Karpas-422 (cell line): ENCODE measurements around the gene MEG3. TPM values are rescaled to one million over a fixed set of nuclear protein-coding genes. Genes with fewer than 3 reads are reported as not detected.

Experiments used
- DNase-seq: peaks from one replicate; pipeline ENCODE4 v3.0.0-alpha.2; 2015
- H2AFZ ChIP-seq: fragments of 200-600 bp; sonication (generic); 2 replicates; pipeline ENCODE4 v1.6.1; 2014; ENCODE audit warnings: antibody characterized with exemption, low read length, mixed read lengths
- H3K27ac ChIP-seq: fragments of 200-600 bp; sonication (generic); 2 replicates; pipeline ENCODE4 v1.5.1; 2014; ENCODE audit warnings: mild to moderate bottlenecking, low read length, moderate library complexity
- H3K27me3 ChIP-seq: fragments of 200-600 bp; sonication (generic); 2 replicates; pipeline ENCODE4 v1.6.1; 2014; ENCODE audit warnings: low read length, mixed read lengths
- H3K36me3 ChIP-seq: fragments of 200-600 bp; sonication (generic); 2 replicates; pipeline ENCODE4 v1.6.1; 2014; ENCODE audit warnings: low read length, mixed read lengths; ENCODE audit not compliant: insufficient read depth
- H3K4me1 ChIP-seq: fragments of 200-600 bp; sonication (generic); 2 replicates; pipeline ENCODE4 v1.6.1; 2014; ENCODE audit warnings: mild to moderate bottlenecking, low read length, mixed read lengths
- H3K4me2 ChIP-seq: fragments of 200-600 bp; sonication (generic); 2 replicates; pipeline ENCODE4 v1.6.1; 2014; ENCODE audit warnings: low read length, low read depth, mild to moderate bottlenecking; ENCODE audit not compliant: poor library complexity, severe bottlenecking
- H3K4me3 ChIP-seq: fragments of 200-600 bp; sonication (generic); 2 replicates; pipeline ENCODE4 v1.5.1; 2014; ENCODE audit warnings: mild to moderate bottlenecking, antibody characterized with exemption, low read length, mixed read lengths
- H3K79me2 ChIP-seq: fragments of 200-600 bp; sonication (generic); 2 replicates; pipeline ENCODE4 v1.6.1; 2014; ENCODE audit warnings: mild to moderate bottlenecking, low read length, mixed read lengths
- H3K9ac ChIP-seq: fragments of 200-600 bp; sonication (generic); 2 replicates; pipeline ENCODE4 v1.6.0; 2014; ENCODE audit warnings: low read length
- H3K9me2 ChIP-seq: fragments of 200-600 bp; sonication (generic), shearing (Covaris generic); replicated peaks from 2 replicates; pipeline ENCODE4 v1.6.0; 2014; ENCODE audit warnings: mild to moderate bottlenecking, low read length, moderate library complexity; ENCODE audit not compliant: insufficient read depth
- H3K9me3 ChIP-seq: fragments of 300-700, 200-600 bp; sonication (generic); 2 replicates; pipeline ENCODE4 v1.6.1; 2014; ENCODE audit warnings: low read length, mixed read lengths
- H4K20me1 ChIP-seq: fragments of 200-600 bp; sonication (generic); 2 replicates; pipeline ENCODE4 v1.6.1; 2014; ENCODE audit warnings: mild to moderate bottlenecking, antibody characterized with exemption, low read length, low read depth; ENCODE audit not compliant: insufficient read depth
- total RNA-seq: library from RNA; depleted of rRNA; stranded (reverse); fragments of >200 nt; shearing (Covaris generic); gene quantifications from 2 replicates; pipeline ENCODE4 v1.2.3, GENCODE V29; 2014; ENCODE audit warnings: low replicate concordance

Gene MEG3
- total RNA-seq, 1 experiment from 2014 or later = not detected

DNA sequence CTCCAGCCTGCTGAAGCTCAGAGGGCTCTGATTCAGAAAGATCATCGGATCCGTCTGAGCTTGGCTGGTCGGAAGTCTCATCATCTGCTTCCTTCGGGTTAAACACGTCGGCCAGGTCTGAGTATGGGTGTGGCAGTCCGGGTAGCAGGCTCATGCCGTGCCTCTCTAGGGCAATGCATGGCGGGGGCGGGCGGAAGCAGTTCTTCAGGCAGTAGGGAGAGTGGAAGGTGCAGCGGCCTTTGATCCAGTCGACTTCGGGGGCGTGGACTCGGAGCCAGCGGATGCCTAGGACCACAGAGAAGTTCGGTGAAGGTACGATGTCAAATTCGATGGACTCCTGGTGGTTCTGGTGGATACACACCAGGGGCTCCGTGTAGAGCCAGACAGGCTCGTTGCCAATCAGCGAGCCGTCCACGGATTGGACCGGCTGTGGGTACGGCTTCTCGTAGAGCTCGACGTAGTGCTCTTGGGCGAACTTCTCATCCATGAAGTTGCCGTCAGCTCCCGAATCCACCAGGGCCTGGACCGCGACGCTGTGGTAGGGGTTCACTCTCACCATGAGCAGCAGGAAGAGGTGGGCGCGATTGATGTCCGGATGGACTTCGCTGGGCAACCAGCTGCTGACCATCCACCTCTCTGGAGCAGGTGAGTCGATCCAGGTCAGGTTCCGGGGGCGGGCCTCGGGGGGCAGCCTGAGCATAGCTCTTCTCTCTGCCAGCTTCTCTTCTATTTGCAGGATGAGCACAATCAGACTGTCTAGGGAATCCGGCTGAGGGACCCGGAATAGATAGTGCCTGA lies 57.3 kb downstream of the MEG3 start:
- no peak overlapping the region for H3K4me2 ChIP-seq
- H3K9me2 ChIP-seq = no peaks in the 10 kb centered on the region
- no peaks in the 10 kb centered on the region for H3K79me2 ChIP-seq
- no peaks in the 10 kb centered on the region for H3K36me3 ChIP-seq
- no peak overlapping the region for H3K4me3 ChIP-seq
- no peaks in the 10 kb centered on the region for H4K20me1 ChIP-seq
- H3K27ac ChIP-seq = no peak overlapping the region
- no peak overlapping the region for H2AFZ ChIP-seq
- no peaks in the 10 kb centered on the region for H3K4me1 ChIP-seq
- no peaks in the 10 kb centered on the region for H3K27me3 ChIP-seq
- no peak overlapping the region for H3K9ac ChIP-seq
- no peak for DNase-seq
- no peaks in the 10 kb centered on the region for H3K9me3 ChIP-seq

DNA sequence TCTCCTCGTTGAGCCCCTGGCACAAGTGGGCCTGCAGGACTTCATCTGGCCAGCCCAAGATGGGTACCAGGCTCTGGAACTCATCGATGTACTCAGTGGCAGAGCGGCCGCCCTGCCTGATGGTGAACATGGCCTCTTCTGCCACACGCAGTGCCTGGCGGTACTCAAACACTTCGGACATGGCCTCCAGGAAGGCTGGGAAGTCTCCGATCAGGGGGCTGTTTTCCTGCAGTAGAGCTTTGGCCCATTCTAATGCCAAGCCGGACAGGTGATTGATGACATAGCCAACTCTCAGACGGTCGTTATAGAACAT lies 57.8 kb downstream of the MEG3 start:
- Histone ChIP-seq H3K4me3 (no peak overlapping the region), H3K4me2 (no peak overlapping the region), H3K9me2 (no peaks in the 10 kb centered on the region), H2AFZ (no peak overlapping the region), H3K36me3 (no peaks in the 10 kb centered on the region), H3K9ac (no peak overlapping the region), H3K4me1 (no peaks in the 10 kb centered on the region), H3K27me3 (no peaks in the 10 kb centered on the region), H4K20me1 (no peaks in the 10 kb centered on the region), H3K79me2 (no peaks in the 10 kb centered on the region), H3K27ac (no peak overlapping the region), H3K9me3 (no peaks in the 10 kb centered on the region)
- DNase-seq = no peak

DNA sequence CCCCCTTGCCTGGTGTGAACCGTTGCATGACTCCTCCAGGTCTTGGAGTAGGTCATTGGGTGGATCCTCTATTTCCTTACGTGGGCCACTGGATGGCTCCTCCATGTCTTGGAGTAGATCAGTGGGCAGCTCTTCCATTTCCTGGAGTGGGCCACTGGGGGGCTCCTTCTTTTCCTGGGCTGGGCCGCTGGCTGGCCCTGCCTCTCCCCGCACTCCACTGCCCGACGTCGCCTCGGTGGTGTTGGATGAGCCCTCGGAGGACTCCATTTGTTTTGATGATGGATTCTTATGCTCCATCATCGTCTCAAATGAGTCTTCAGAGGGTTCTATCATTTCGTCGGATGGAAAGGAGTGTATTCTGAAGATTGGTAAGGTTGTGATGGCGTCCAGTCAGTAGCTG lies 58.5 kb downstream of the MEG3 start:
- Histone ChIP-seq H4K20me1 (no peaks in the 10 kb centered on the region), H3K4me3 (no peak overlapping the region), H3K9ac (no peak overlapping the region), H3K9me2 (no peaks in the 10 kb centered on the region), H3K36me3 (no peaks in the 10 kb centered on the region), H3K27ac (no peak overlapping the region), H3K9me3 (no peaks in the 10 kb centered on the region), H3K79me2 (no peaks in the 10 kb centered on the region), H3K4me1 (no peaks in the 10 kb centered on the region), H3K4me2 (no peak overlapping the region), H3K27me3 (no peaks in the 10 kb centered on the region), H2AFZ (no peak overlapping the region)
- no peak for DNase-seq

DNA sequence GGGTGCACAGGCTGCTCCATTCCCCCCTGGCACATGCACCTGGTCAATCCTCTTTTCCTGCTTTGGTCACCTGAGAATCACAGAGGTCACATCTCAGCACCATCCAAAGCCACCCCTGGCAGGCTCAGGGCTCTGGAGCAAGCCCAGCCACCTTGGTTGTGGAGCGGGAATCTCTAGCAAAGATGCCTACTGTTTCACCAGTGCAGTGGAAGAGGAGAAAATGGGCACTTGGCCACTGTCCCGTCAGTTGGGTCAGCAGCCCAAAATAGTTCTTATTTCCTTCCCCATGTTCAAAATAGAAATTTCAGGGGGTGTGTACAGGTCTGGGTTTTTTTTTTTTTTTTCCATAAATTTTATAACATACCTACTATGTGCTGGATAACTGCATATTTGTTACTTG lies 59.3 kb downstream of the MEG3 start:
- Histone ChIP-seq H3K36me3 (no peaks in the 10 kb centered on the region), H4K20me1 (no peaks in the 10 kb centered on the region), H3K79me2 (no peaks in the 10 kb centered on the region), H3K27ac (no peak overlapping the region), H3K9me3 (no peaks in the 10 kb centered on the region), H3K4me3 (no peak overlapping the region), H3K9ac (no peak overlapping the region), H3K9me2 (no peaks in the 10 kb centered on the region), H3K4me2 (no peak overlapping the region), H3K4me1 (no peaks in the 10 kb centered on the region), H2AFZ (no peak overlapping the region), H3K27me3 (no peaks in the 10 kb centered on the region)
- DNase-seq = no peak

DNA sequence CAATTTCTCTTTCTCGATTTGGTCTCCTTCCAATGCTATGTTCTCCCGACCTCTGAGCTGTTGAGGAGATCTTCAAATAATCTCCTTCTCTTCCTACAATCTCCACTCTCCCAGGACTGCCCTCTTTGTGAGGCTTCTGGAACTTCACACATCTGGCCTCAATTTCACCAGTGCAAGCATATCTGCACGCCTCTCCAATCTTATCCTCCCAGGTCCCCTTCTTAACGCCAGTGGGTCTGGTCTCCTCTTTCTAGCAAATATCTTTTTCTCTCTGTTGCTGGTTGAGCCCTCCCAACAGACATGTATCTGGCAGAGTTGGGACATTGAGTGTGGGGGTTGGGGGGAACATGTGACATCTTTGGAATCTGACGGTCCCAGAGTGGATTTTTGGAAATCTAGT lies 59.7 kb downstream of the MEG3 start:
- no peak for DNase-seq
- Histone ChIP-seq H4K20me1 (no peaks in the 10 kb centered on the region), H3K9me2 (no peaks in the 10 kb centered on the region), H3K9ac (no peak overlapping the region), H3K27ac (no peak overlapping the region), H3K36me3 (no peaks in the 10 kb centered on the region), H3K4me2 (no peak overlapping the region), H3K4me3 (no peak overlapping the region), H3K4me1 (no peaks in the 10 kb centered on the region), H3K79me2 (no peaks in the 10 kb centered on the region), H2AFZ (no peak overlapping the region), H3K27me3 (no peaks in the 10 kb centered on the region), H3K9me3 (no peaks in the 10 kb centered on the region)

DNA sequence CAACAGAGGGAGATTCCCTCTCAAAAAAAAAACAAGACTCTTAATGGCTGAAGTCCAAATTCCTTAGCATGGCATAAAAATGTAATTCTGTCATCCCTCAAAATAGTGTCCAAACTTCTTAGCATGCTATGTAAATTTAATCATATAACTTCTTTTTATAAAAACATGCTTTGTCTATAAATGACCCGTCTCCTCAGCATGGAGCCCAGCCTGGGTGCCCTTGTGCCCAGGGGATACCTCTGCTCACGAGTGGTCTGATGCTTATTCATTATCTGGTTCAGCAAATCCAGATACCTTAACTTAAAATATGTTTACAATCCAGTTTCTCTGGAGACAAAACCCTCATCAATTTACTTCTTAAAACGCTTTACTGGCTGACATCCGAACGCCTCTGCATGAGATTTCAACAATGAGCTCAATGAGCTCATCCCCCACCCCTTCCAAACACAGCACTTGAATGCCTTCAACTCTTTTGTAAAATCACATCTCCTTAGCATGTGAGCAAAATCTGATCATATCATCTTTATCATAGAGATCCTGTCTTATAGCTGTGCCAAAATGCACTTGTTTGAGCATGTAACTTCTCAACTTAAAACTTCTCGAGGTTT lies 61.9 kb downstream of the MEG3 start:
- Histone ChIP-seq H3K27ac (no peak overlapping the region), H4K20me1 (no peaks in the 10 kb centered on the region)
- DNase-seq = no peak

DNA sequence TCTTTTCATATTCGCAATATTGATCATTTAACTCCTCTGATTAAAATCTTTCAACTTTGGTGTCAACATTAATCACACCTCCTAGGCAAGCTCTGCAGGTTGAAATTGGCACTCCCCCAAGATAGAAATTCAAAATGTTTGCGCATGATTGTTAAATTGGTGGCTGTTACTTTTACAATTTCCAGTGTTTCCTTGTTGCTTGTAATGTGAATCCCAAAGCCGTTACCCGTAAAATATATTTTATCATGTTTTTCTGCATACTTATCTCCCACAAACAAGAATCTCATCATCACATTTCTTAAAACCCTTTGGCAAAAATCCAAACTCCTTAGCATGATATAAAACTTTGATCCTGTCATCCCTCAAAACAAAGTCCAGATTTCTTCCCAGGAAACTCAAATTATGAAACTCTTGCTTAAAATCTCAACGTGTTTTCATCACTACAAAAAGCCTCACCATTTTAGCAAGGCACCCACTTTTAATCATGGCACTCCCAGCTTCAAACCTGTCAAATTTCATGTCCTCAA lies 62.9 kb downstream of the MEG3 start:
- Histone ChIP-seq H3K4me2 (no peak overlapping the region), H3K27ac (no peak overlapping the region), H3K4me1 (no peaks in the 10 kb centered on the region), H3K27me3 (no peaks in the 10 kb centered on the region), H3K36me3 (no peaks in the 10 kb centered on the region), H3K4me3 (no peak overlapping the region), H4K20me1 (no peaks in the 10 kb centered on the region; the same call in 1 of the 2 replicates), H3K79me2 (no peaks in the 10 kb centered on the region), H2AFZ (no peak overlapping the region), H3K9me2 (no peaks in the 10 kb centered on the region), H3K9me3 (no peaks in the 10 kb centered on the region), H3K9ac (no peak overlapping the region)
- DNase-seq = no peak

More for the DNA sequence above, 61.9 kb downstream of the MEG3 start:
- Histone ChIP-seq H3K27me3 (no peaks in the 10 kb centered on the region), H3K4me2 (no peak overlapping the region), H3K9ac (no peak overlapping the region), H3K79me2 (no peaks in the 10 kb centered on the region), H3K36me3 (no peaks in the 10 kb centered on the region), H3K9me2 (no peaks in the 10 kb centered on the region), H3K4me1 (no peaks in the 10 kb centered on the region), H2AFZ (no peak overlapping the region), H3K4me3 (no peak overlapping the region), H3K9me3 (no peaks in the 10 kb centered on the region)

DNA sequence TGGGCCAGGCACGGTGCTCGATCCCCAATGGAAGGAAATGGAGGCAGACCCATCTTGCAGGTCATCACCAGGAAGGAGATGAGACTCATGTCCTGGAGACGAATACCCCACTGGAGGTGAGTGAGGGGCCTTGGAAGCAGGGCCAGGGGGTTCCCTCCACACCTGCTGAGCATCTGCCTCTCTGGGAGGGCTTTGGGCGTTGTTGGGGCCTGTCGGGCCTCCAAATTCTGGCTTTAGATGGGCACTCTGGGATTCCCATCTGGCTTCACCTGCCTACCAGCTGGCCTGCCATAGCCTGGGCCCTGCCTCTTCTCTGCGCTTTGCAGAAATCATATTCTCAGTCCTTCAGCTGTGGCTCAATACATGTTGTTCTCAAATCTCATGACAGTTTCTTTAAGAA lies 63.7 kb downstream of the MEG3 start:
- H3K9ac ChIP-seq = no peak overlapping the region
- H3K9me3 ChIP-seq = no peaks in the 10 kb centered on the region
- no peaks in the 10 kb centered on the region for H3K79me2 ChIP-seq
- no peak overlapping the region for H3K4me2 ChIP-seq
- H3K27ac ChIP-seq = no peak overlapping the region
- no peaks in the 10 kb centered on the region for H3K4me1 ChIP-seq
- H4K20me1 ChIP-seq = no peaks in the 10 kb centered on the region; the same call in 1 of the 2 replicates
- H3K27me3 ChIP-seq = no peaks in the 10 kb centered on the region
- H2AFZ ChIP-seq = no peak overlapping the region
- no peak for DNase-seq
- H3K36me3 ChIP-seq = no peaks in the 10 kb centered on the region
- H3K9me2 ChIP-seq = no peaks in the 10 kb centered on the region
- H3K4me3 ChIP-seq = no peak overlapping the region
